GM12878 (cell line): ENCODE results near the gene TSPYL4. TPM values are rescaled to one million over a fixed set of nuclear protein-coding genes. Genes with fewer than 3 reads are reported as not detected.

ENCODE experiments used
- ATAC-seq: fragments of 200-7000 bp; cut with Tn5 transposase; 3 replicates; pipeline ENCODE4 v1.9.1; 2020; ENCODE audit warnings: mild to moderate bottlenecking, moderate library complexity
- BruUV-seq: library from RNA; stranded (reverse); fragments of 400-500 nt; replicated peaks from 2 replicates; lab custom pipeline; 2021; lab: Mats Ljungman, UMichigan
- CTCF ChIA-PET: fragments of 300-600 bp; sonication (Branson Sonifier 250); formaldehyde crosslinking; extraction: SDS; loops from one replicate; lab custom pipeline; 2021; ENCODE audit warnings: inconsistent platforms; lab: Yijun Ruan, JAX
- POLR2A ChIA-PET: fragments of 350-600 bp; formaldehyde crosslinking; extraction: SDS; loops from one replicate; lab custom pipeline; 2021; ENCODE audit warnings: inconsistent platforms; lab: Charles Lee
- RAD21 ChIA-PET: fragments of 300-600 bp; sonication (Branson Sonifier 250); formaldehyde crosslinking; loops from one replicate; lab custom pipeline; 2023; ENCODE audit warnings: antibody characterized with exemption; ENCODE audit not compliant: unreplicated experiment; lab: Charles Lee
- SMC1A ChIA-PET: fragments of 300-600 bp; sonication (Branson Sonifier 250); formaldehyde crosslinking; loops from one replicate; lab custom pipeline; 2023; ENCODE audit not compliant: unreplicated experiment, uncharacterized antibody; lab: Charles Lee
- DNase-seq: peaks from one replicate; pipeline ENCODE4 v3.0.0-alpha.2; 2011; ENCODE audit warnings: low read depth, low spot score
- FAIRE-seq: peaks from 3 replicates; lab custom pipeline; 2011; peaks lifted over from hg19 to GRCh38; lab: Jason Lieb, UNC
- H2AFZ ChIP-seq: 2 replicates; pipeline ENCODE4 v1.6.0; 2011; ENCODE audit warnings: low read depth, low read length, control low read depth; ENCODE audit not compliant: control insufficient read depth
- H3K27ac ChIP-seq: 2 replicates; pipeline ENCODE4 v1.5.1; 2011; ENCODE audit warnings: control low read depth; ENCODE audit not compliant: control insufficient read depth, insufficient read depth
- H3K27me3 ChIP-seq, 2 experiments: replicated peaks in 1 of 2; 2 replicates each; pipeline versions ENCODE4 v1.6.0 to v1.6.1; 2011; ENCODE audit warnings: low read length in 1 of 2; ENCODE audit not compliant: control insufficient read depth in 2 of 2, insufficient read depth in 2 of 2
- H3K36me3 ChIP-seq, 2 experiments: 2 replicates each; pipeline ENCODE4 v1.5.1; 2011; ENCODE audit warnings: low read length in 1 of 2; ENCODE audit not compliant: control insufficient read depth in 2 of 2, insufficient read depth in 2 of 2
- H3K4me1 ChIP-seq: 2 replicates; pipeline ENCODE4 v1.6.1; 2011; ENCODE audit warnings: mild to moderate bottlenecking, low read length, moderate library complexity, mixed read lengths; ENCODE audit not compliant: control insufficient read depth, insufficient read depth
- H3K4me2 ChIP-seq: 2 replicates; pipeline ENCODE4 v1.6.0; 2011; ENCODE audit warnings: control low read depth; ENCODE audit not compliant: control insufficient read depth, insufficient read depth
- H3K4me3 ChIP-seq: fragments of 200-600 bp; sonication (generic); 2 replicates; pipeline ENCODE4 v1.5.1; 2016
- H3K79me2 ChIP-seq: 2 replicates; pipeline ENCODE4 v1.6.0; 2011; ENCODE audit warnings: low read length; ENCODE audit not compliant: control insufficient read depth, insufficient read depth
- H3K9ac ChIP-seq: 2 replicates; pipeline ENCODE4 v1.8.0; 2011; ENCODE audit warnings: low read length, control low read depth, mixed read lengths; ENCODE audit not compliant: control insufficient read depth, insufficient read depth
- H3K9me3 ChIP-seq: replicated peaks from 3 replicates; pipeline ENCODE4 v1.5.1; 2011; ENCODE audit warnings: mild to moderate bottlenecking, low read length; ENCODE audit not compliant: control insufficient read depth, insufficient read depth
- H4K20me1 ChIP-seq: 2 replicates; pipeline ENCODE4 v1.6.0; 2011; ENCODE audit not compliant: control insufficient read depth, insufficient read depth
- CREM ChIP-seq: IDR thresholded peaks from 2 replicates; pipeline ENCODE4 v1.6.1; 2014; ENCODE audit warnings: antibody characterized with exemption, low read depth
- E2F8 ChIP-seq: fragments of 450-650 bp; IDR thresholded peaks from 2 replicates; pipeline ENCODE4 v1.6.1; 2018; ENCODE audit warnings: mild to moderate bottlenecking, low read depth, moderate library complexity; ENCODE audit not compliant: partially characterized antibody
- HDAC6 ChIP-seq: fragments of 200-600 bp; sonication (generic); IDR thresholded peaks from one replicate; pipeline ENCODE4 v1.8.0; 2017; ENCODE audit warnings: antibody characterized with exemption; ENCODE audit not compliant: unreplicated experiment
- POU2F2 ChIP-seq: IDR thresholded peaks from 3 replicates; pipeline ENCODE4 v1.6.1; 2011; ENCODE audit warnings: low read depth, mild to moderate bottlenecking, low read length, borderline replicate concordance
- RAD21 ChIP-seq: IDR thresholded peaks from 2 replicates; pipeline ENCODE4 v1.6.1; 2011; ENCODE audit warnings: mild to moderate bottlenecking, low read depth, low read length, moderate library complexity; ENCODE audit not compliant: insufficient read depth
- RUNX3 ChIP-seq: IDR thresholded peaks from 2 replicates; pipeline ENCODE4 v1.6.1; 2012; ENCODE audit warnings: low read length, inconsistent platforms
- SMC3 ChIP-seq: IDR thresholded peaks from 2 replicates; pipeline ENCODE4 v1.6.1; 2011; ENCODE audit warnings: low read length, improper control_type of control experiment, borderline replicate concordance
- WGBS: methylation state at CpG from one replicate; pipeline ENCODE4 v1.1.6; 2016; ENCODE audit warnings: low lambda C conversion rate; ENCODE audit not compliant: insufficient replicate concordance, insufficient coverage; ENCODE audit errors: missing lambda C conversion rate; 5-methylcytosine and 5-hydroxymethylcytosine counted together
- in situ Hi-C: fragments of 300-500 bp; cut with MboI; formaldehyde crosslinking; loops from 9 replicates; pipeline ENCODE4 v1.14.3; 2018; ENCODE audit warnings: mixed read lengths
- intact Hi-C: fragments of 100-400 bp; cut with micrococcal nuclease; formaldehyde crosslinking; loops from one replicate; pipeline ENCODE4 v1.14.2; 2022; ENCODE audit not compliant: unreplicated experiment
- polyA plus RNA-seq, 11 experiments: library from polyadenylated mRNA; depleted of rRNA in 4 of 11; unstranded in 6 of 11; stranded (reverse) in 5 of 11; fragments of >200 nt; fragmentation: Nextera tagmentation in 4 of 11; fragmentation: Illumina TruSeq in 1 of 11; extraction: Ambion mirVana in 4 of 11; extraction: Trizol in 1 of 11; gene quantifications; 1 replicate in 1 of 11; 2 replicates in 10 of 11; pipeline versions ENCODE4 v1.2.1 to v1.2.3, GENCODE V29; 2011 to 2016; ENCODE audit warnings: inconsistent platforms in 2 of 11, missing spikeins in 2 of 11, low read depth in 1 of 11
- total RNA-seq, 4 experiments: library from RNA; depleted of rRNA in 3 of 4; stranded (reverse); fragments of >200 nt in 3 of 4; fragmentation: Illumina TruSeq in 1 of 4; extraction: Trizol in 1 of 4; gene quantifications; 2 replicates each; pipeline versions ENCODE4 v1.2.1 to v1.2.3, GENCODE V29; 2013 to 2021
- TF ChIP-seq, protein P1 (sequence below), 3 experiments: IDR thresholded peaks in 2 of 3; conservative IDR thresholded peaks in 1 of 3; 2 replicates each; pipeline ENCODE4 v1.5.1; 2011; ENCODE audit warnings: low read depth in 3 of 3, low read length in 3 of 3, mild to moderate bottlenecking in 3 of 3, control low read depth in 2 of 3, moderate library complexity in 2 of 3, inconsistent platforms in 1 of 3, mixed read lengths in 1 of 3; ENCODE audit not compliant: control insufficient read depth in 2 of 3, insufficient read depth in 1 of 3; ENCODE audit errors: extremely low read depth in 1 of 3

The TSPYL4 gene
- total and polyA plus RNA-seq, 10 of the 15 experiments (the other 5 are each of a cell fraction or from before 2014, with no cell fraction given) = 1.5 to 27.6 (median 20.0) TPM

DNA sequence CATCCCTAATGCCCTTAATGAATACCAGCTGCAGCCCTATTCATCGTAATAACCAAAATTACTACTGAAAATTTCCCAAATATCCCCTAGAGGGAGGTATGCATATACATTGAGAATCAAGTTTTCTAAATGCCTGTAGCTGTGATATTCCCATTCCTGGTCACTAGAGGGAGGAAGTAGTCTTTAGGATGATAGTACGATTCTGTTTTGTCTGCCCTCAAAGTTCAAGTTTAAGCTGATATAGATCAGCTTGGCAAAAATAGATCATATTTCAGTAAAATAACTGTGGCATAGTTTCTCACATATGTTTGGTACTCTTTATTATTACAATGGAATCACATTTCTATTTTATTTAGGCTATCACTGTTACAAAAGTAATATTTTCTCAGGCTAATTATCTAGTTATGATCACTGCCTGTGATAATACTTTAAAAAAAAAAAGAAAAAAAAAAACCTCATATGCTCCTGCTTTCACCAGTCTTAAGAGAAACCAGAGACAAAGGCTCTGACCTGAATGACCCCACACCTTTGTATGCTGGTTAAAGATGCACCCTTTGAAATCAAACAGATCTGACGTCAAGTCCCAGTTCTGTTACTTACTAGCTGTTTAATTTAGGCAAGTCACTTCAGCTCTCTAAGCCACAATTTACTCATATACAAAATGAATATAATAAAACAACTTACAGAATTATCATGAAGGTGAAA lies 14.9 kb upstream of the TSPYL4 start:
- Histone ChIP-seq H3K9me3 (no peaks in the 10 kb centered on the region; the same call in 1 of the 3 replicates), H3K4me1 (no peaks in the 10 kb centered on the region), H3K4me2 (no peak overlapping the region), H4K20me1 (no peaks in the 10 kb centered on the region), H3K27ac (no peak overlapping the region), H3K36me3 (peaks cover 1 to 2% of the 10 kb centered on the region in 2 experiments; a peak in 3 of 4 replicates), H2AFZ (no peak overlapping the region), H3K27me3 (no peaks in the 10 kb centered on the region), H3K4me3 (no peak overlapping the region), H3K9ac (no peak overlapping the region), H3K79me2 (no peaks in the 10 kb centered on the region; the same call in 1 of the 2 replicates)
- POLR2A ChIA-PET = interaction anchor here (0.6 to 2.9 kb wide), 7 partner anchors 10 to 294 kb away, joined by 3 to 12 read pairs (median 3); partner anchors contain the start of genes TSPYL1 and TSPYL4
- in situ Hi-C loops (no loop called here), intact Hi-C loops (loop anchor here (1.0 kb wide), 2 partner anchors 264 to 293 kb away; no protein-coding TSS in a partner anchor)
- TF ChIP-seq RUNX3 = peak; percentile 5; the same call in 1 of the 2 replicates
- peak; percentile 73 for TF ChIP-seq SMC3
- TF ChIP-seq, protein P1, sequence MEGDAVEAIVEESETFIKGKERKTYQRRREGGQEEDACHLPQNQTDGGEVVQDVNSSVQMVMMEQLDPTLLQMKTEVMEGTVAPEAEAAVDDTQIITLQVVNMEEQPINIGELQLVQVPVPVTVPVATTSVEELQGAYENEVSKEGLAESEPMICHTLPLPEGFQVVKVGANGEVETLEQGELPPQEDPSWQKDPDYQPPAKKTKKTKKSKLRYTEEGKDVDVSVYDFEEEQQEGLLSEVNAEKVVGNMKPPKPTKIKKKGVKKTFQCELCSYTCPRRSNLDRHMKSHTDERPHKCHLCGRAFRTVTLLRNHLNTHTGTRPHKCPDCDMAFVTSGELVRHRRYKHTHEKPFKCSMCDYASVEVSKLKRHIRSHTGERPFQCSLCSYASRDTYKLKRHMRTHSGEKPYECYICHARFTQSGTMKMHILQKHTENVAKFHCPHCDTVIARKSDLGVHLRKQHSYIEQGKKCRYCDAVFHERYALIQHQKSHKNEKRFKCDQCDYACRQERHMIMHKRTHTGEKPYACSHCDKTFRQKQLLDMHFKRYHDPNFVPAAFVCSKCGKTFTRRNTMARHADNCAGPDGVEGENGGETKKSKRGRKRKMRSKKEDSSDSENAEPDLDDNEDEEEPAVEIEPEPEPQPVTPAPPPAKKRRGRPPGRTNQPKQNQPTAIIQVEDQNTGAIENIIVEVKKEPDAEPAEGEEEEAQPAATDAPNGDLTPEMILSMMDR (IDR thresholded peaks at IDR 0.05 in 2 of 3, conservative IDR thresholded peaks at IDR 0.05 in 1 of 3; ENCODE audit: control insufficient read depth in 2 of 3, extremely low read depth in 1 of 3, insufficient read depth in 1 of 3, low read depth in 3 of 3, low read length in 3 of 3) = peak; percentile 70 to 97 (median 74); a peak in 5 of 6 replicates
- 0 out of 2 replicates have a peak, but pooled peaks have one; percentile 22 for TF ChIP-seq CREM
- peak; percentile 63; the same call in 1 of the 3 replicates for TF ChIP-seq POU2F2
- TF ChIP-seq E2F8 = no peak
- peak; percentile 83 for TF ChIP-seq RAD21
- no peak for TF ChIP-seq HDAC6
- RAD21 ChIA-PET = interaction anchor here (0.5 to 3.9 kb wide), 30 partner anchors 9 to 304 kb away, joined by 3 to 28 read pairs (median 4); partner anchors contain the start of genes TSPYL1 and TSPYL4
- SMC1A ChIA-PET = interaction anchor here (0.6 to 3.9 kb wide), 33 partner anchors 8 to 382 kb away, joined by 3 to 42 read pairs (median 4); partner anchors contain the start of gene TSPYL1
- BruUV-seq = no TSS peak
- FAIRE-seq = peak; percentile 38
- WGBS = 30% methylated on average over 3 of the region's 3 CpGs
- CTCF ChIA-PET = interaction anchor here (0.5 to 5.5 kb wide), 52 partner anchors 9 to 376 kb away, joined by 3 to 76 read pairs (median 5); partner anchors contain the start of genes DSE, RWDD1, TSPYL1 and TSPYL4
- no peak for DNase-seq
- peak; percentile 86 for ATAC-seq
